GM18502 (cell line): ENCODE results near the gene NPAS1.
"Not testable (repeated sequence)": the region's sequence is repeated elsewhere in the genome, so short reads cannot be mapped to it uniquely, and the experiment has no call there.

ENCODE experiments used
- ATAC-seq: cut with Tn5 transposase; IDR thresholded peaks from one replicate; pipeline ENCODE4 v1.9.1; 2021; ENCODE audit warnings: mild to moderate bottlenecking; ENCODE audit not compliant: unreplicated experiment, poor library complexity

NPAS1 gene

GRCh38 chr19:46990991-46991676 is 28.5 kb upstream of the NPAS1 start:
- ATAC-seq: no peak

DNA sequence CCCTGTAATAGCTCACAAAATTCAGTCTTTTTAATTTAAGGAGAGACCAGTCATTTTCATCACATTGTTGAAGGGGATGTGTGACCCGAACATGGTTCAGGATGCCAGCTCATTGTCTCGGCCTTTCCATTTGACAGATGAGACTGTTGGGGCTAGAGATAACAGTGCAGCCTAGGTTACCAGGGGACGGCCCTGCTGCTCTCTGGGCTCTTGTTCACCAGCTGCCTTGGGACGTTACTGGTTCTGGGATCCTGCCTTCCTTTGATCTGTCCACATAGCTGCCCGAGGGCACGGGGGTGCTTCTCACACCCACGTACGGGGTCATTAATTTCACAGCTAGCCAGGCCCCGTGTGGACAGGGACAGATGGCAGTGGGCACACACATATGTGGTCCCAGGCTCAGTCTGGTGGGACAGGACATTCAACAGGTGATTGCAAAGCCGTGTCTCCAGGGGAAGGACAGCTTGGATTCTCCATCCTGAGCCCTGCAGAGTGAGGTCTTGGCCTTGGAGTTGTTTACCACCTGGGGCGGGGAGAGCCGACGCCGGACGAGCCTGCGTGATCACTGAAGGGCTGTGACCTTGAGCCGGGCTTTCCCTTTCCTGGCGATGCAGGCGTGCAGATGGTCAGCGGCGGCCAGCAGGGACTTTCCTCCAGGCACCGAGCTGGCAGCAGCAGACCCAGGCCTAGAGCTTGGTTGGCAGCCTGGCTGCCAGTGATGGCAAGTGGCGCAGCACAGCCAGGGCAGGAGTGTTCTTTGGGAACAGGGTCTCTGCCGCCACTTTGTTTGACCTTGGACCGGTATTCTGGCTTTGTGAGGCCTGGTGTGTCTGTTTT is 26.7 kb upstream of the NPAS1 start:
- no peak for ATAC-seq

DNA sequence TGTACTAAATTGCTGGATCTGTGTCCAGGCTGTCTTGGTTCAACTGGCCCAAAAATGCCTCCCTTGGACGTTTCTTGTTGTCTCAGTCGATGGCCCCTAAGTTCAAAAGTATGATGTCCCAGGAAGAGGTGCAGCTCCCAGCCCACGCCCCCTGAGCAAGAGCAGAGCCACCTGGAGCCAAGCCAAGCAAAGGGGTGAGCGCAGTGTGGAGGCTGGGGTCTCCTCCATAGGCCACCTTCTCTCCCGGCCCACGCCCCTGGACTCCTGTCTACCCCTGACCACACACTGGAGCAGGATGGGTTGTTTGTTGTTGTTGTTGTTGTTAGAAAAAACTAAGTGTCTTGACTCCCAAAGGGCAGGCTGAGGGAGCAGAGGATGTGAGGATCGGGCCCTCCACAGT is 26.0 kb upstream of the NPAS1 start:
- ATAC-seq: no peak

- no peak for ATAC-seq
Observed at GRCh38 chr19:46994141-46994686, 25.4 kb upstream of the NPAS1 start.

DNA sequence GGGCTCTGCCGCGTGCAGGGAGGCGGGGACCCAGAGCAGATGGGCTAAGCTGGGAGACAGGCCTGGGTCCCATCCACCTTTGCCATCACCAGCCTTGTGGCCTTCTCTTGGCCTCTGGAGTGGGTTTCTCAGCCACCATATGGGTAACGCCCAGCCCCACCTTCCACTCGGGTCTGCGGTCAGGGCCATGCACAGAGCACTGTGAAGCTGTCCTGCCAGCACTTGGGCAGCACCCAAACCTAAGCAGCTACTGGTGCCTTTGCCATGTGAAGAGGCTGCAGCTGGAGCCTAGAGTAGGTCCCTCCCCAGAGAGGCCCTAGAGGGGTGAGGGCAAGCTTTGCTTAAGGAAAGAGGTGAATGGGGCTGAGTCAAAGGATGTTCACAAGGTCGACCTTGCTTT is 24.1 kb upstream of the NPAS1 start:
- no peak for ATAC-seq

DNA sequence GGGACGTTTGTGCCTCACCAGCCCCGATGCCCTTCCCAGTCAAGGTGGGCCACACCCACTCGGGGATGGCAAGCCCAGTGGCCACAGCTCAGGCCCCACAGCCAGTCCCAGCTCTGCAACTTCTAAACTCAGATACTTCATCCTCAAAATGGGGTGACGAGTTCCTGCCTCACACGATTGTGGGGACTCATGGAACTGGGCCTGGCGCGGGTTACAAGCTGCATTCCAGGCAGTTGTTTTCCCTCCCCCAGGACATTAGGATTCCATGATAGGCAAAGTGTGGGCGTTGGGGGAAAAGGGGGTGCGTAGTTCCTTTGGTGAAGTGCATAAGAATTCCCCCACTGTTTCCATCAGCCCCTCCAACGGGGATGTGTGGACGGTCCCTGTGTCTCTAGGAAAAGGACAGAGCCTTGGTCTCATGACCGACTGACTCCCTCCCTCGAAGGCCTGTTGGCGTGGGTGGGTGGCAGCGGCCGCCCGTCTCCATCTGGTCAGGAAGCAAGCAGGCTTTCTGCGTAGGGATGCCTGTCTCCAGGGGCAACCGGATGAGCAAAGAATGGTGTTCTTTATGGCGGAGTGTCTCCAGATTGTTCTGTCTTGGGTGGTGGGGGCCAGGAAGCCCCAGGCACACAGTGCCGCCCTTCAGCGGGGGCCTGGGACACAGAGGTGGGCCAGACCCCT is 21.1 kb upstream of the NPAS1 start:
- ATAC-seq: no peak

DNA sequence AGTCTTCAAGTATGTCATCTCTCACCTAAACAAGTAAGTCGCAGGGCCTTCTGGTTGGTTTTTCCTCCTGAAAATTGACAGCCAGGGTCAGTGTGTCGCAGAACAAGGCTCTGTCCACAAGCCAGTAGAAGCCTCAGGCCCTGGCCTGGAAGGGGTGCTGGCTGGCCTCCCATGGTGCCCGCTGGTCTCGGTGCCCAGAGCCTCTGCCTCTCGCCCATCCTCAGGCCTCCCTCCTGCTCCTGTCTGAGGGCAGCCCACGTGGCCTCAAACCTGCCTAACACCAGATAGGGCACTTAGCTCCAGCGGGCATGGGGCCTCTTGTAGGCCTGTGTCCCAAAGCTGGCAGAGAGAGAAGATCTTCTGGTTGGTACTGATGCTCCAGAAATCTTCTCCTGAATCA is 20.3 kb upstream of the NPAS1 start:
- ATAC-seq: no peak

DNA sequence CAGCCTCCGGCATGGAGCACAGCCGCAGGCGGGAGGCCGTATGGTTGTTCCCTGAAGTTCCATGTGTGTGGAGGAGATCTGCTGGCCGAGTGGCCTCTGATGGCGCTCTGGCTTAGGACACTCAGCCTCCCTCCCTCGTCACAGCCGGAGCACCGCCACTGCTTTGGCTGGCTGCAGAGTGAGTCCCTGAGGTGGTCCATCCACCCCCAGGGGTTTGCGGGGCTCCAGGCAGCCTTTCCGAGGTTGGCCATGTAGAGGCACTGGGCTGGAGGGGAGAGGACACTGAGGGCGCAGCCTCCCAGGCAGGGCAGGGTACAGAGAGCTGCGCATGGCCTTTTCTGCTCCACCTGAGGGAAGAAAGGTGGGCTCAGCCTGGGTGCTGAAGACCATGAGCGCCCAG is 19.8 kb upstream of the NPAS1 start:
- ATAC-seq: no peak

DNA sequence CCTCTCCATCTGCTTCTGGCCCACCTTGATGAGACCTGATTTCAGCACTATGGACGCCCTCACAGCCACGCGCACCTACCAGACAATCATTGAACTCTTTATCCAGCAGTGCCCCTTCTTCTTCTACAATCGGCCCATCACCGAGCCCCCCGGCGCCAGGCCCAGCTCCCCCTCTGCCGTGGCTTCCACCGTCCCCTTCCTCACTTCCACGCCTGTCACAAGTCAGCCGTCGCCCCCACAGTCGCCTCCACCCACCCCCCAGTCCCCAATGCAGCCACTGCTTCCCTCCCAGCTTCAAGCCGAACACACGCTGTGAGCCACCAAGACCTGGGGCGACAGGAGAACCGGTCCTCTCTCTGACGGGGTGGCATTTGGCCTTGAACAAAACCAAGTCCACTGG is 19.3 kb upstream of the NPAS1 start:
- ATAC-seq: no peak

- ATAC-seq: no peak
Observed at GRCh38 chr19:47001584-47001983, 18.1 kb upstream of the NPAS1 start.

- ATAC-seq: no peak
Observed at GRCh38 chr19:47002106-47002766, 17.4 kb upstream of the NPAS1 start.

- ATAC-seq: no peak
Observed at GRCh38 chr19:47002853-47003610, 16.6 kb upstream of the NPAS1 start.

GRCh38 chr19:47003611-47004465 is 15.8 kb upstream of the NPAS1 start:
- no peak for ATAC-seq

- no peak for ATAC-seq
Observed at GRCh38 chr19:47005164-47005641, 14.4 kb upstream of the NPAS1 start.

DNA sequence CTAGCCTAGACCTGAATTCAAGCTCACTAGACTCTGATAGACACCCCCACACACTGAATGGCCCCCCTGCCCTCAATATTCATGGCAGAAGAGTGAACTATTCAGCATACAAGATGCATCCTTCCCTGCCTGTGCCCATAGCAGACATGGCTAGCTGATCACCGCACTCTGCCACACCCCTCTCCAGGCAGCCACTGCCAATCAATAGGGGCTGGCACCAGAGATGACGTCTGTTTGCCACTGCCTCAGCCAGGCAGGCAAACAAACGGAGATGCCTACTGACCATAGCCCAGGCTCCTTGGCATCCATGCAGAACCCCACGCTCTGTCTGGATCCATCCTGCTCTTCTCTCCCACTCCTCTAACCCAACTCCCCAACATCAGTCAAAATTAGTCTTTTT is 13.8 kb upstream of the NPAS1 start:
- no peak for ATAC-seq

DNA sequence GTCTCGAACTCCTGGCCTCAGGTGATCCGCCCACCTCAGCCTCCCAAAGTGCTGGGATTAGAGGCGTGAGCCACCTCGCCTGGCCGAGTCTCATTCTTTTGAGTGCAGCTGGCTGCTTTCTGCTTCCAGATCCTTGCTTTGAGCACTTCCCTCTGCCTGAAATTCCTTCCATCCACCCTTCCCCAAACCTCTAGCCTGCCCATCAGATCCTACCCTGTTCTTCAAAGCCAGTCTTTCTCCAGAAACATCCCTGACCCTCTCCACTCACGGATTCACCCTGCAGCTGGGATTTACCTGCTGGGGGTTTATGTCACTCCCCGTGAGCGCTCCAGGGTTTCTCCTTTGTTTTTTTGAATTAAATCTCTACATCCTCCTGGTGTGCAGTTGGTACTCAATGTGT is 13.1 kb upstream of the NPAS1 start:
- no peak for ATAC-seq

DNA sequence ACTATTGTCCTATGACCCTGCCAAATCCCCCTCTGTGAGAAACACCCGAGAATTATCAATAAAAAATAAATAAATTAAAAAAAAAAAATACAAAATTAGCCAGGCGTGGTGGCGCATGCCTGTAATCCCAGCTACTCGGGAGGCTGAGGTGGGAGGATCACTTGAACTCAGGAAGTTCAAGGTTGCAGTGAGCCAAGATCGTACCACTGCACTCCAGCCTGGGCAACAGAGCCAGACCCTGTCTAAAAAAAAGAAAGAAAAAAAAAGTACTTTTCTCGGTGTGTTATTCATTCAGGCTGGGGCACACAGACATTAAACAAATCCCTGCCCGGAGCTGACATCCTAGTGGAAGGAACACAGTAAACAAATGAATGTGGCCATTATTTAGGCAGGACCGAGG is 9.1 kb upstream of the NPAS1 start:
- not testable (repeated sequence) for ATAC-seq

GRCh38 chr19:47012617-47013016 is 7.0 kb upstream of the NPAS1 start:
- ATAC-seq: no peak

DNA sequence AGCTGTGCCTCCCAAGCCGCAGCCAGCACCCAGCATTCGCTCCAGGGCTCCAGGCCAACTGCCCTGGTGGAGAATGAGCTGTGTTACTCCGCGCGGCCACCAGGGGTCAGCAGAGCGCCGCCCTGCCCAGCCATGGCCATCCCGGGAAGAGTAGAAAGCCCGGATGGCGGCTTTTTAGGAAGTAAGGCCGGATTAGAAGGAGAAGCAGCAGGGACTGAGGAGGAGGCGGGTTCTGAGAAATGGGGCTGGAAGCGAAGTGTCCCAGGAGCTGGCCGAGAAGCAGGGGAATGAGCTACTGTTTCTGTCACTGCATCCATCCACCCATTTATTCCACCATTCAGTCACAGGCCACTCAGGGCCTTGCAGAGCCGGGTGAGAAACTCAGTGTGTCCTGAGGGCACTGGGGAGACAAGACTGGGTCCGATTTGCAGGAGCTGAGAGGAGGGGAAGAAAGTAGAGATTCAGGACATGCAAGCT is 6.6 kb upstream of the NPAS1 start:
- ATAC-seq: no peak
